ENCODE measurements around the gene CLEC16A.

Gene CLEC16A

GRCh38 chr16:11104168-11105037, 160.0 kb downstream of the CLEC16A start:
- no peak for DNase-seq

- no peak for DNase-seq
These were observed 160.9 kb downstream of the CLEC16A start for GRCh38 chr16:11105038-11105903.

- DNase-seq = no peak
These were observed 162.4 kb downstream of the CLEC16A start for GRCh38 chr16:11106726-11107125.

- DNase-seq = no peak
These were observed 163.6 kb downstream of the CLEC16A start for GRCh38 chr16:11107780-11108465.

- no peak for DNase-seq
These were observed 164.1 kb downstream of the CLEC16A start for GRCh38 chr16:11108466-11108805.

GRCh38 chr16:11109566-11109965, 165.2 kb downstream of the CLEC16A start:
- DNase-seq = no peak

- DNase-seq = no peak
These were observed 166.8 kb downstream of the CLEC16A start for GRCh38 chr16:11111150-11111549.

- no peak for DNase-seq
These were observed 167.7 kb downstream of the CLEC16A start for GRCh38 chr16:11111856-11112634.

- peak; percentile 45 for DNase-seq
These were observed 168.5 kb downstream of the CLEC16A start for GRCh38 chr16:11112723-11113348.

- no peak for DNase-seq
These were observed 170.2 kb downstream of the CLEC16A start for GRCh38 chr16:11114366-11115164.

GRCh38 chr16:11117576-11118211, 173.3 kb downstream of the CLEC16A start:
- DNase-seq = no peak

- DNase-seq = no peak
These were observed 174.1 kb downstream of the CLEC16A start for GRCh38 chr16:11118479-11118878.

- DNase-seq = no peak
These were observed 176.8 kb downstream of the CLEC16A start for GRCh38 chr16:11121083-11121608.

GRCh38 chr16:11121914-11122692, 177.7 kb downstream of the CLEC16A start:
- DNase-seq = peak; percentile 29

- DNase-seq = no peak
These were observed 179.3 kb downstream of the CLEC16A start for GRCh38 chr16:11123666-11124065.

GRCh38 chr16:11125936-11126335, 181.6 kb downstream of the CLEC16A start:
- no peak for DNase-seq

GRCh38 chr16:11126399-11127054, 182.2 kb downstream of the CLEC16A start:
- no peak for DNase-seq

- DNase-seq = no peak
These were observed 183.3 kb downstream of the CLEC16A start for GRCh38 chr16:11127610-11128195.
